Large intestine (tissue), 3 donors: ENCODE results near the gene PSMD14. TPM values are rescaled to one million over a fixed set of nuclear protein-coding genes. Genes with fewer than 3 reads are reported as not detected.
"Not testable (repeated sequence)": the region's sequence is repeated elsewhere in the genome, so short reads cannot be mapped to it uniquely, and the experiment has no call there.

Experiments used
- DNase-seq, 2 donors: peaks; one replicate each; pipeline versions ENCODE4 v3.0.0 to v3.0.0-alpha.2; 2013
- H3K27ac ChIP-seq: one replicate; pipeline ENCODE4 v1.5.1; 2013; ENCODE audit warnings: low read length
- H3K27me3 ChIP-seq: 2 replicates; pipeline ENCODE4 v1.6.1; 2013; ENCODE audit warnings: low read length; ENCODE audit not compliant: control insufficient read depth, insufficient read depth
- H3K36me3 ChIP-seq: 2 replicates; pipeline ENCODE4 v1.6.1; 2013; ENCODE audit warnings: low read length; ENCODE audit not compliant: control insufficient read depth, insufficient read depth
- H3K4me1 ChIP-seq: one replicate; pipeline ENCODE4 v1.6.1; 2013; ENCODE audit warnings: low read length; ENCODE audit not compliant: control insufficient read depth, insufficient read depth
- H3K4me3 ChIP-seq: one replicate; pipeline ENCODE4 v1.5.1; 2013; ENCODE audit warnings: low read length
- H3K9me3 ChIP-seq: one replicate; pipeline ENCODE4 v1.6.1; 2013; ENCODE audit warnings: mild to moderate bottlenecking, low read depth, low read length, moderate library complexity; ENCODE audit not compliant: control insufficient read depth
- WGBS: methylation state at CpG from one replicate; pipeline ENCODE4 v1.1.5; 2013; ENCODE audit warnings: low lambda C conversion rate; ENCODE audit not compliant: insufficient coverage; 5-methylcytosine and 5-hydroxymethylcytosine counted together
- polyA plus RNA-seq: library from polyadenylated mRNA; unstranded; fragments of 120-200 nt; gene quantifications from one replicate; pipeline ENCODE4 v1.2.1, GENCODE V29; 2013

PSMD14 gene
- polyA plus RNA-seq, 1 donor: 35.9 TPM

DNA sequence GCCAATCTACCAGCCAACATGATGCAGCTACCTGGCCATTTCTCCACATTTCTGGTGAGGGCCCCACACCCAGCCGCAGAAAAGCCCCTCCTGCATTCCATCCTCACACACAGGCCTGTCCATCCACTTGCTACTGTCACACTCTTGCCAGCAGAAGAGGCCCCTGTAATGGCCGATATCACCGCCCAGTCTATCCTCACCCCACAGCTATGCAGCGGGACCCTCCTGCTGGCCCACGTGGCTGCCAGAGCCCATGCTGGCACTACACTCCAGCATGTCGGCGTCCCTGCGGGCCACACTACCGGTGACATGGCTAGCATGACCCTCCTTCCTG, 25.9 kb upstream of the PSMD14 start:
- peaks cover 10% of the 10 kb centered on the region for H3K9me3 ChIP-seq
- H3K4me3 ChIP-seq, H3K4me1 ChIP-seq, DNase-seq, H3K36me3 ChIP-seq, H3K27me3 ChIP-seq, H3K27ac ChIP-seq: not testable (repeated sequence)
- WGBS: 52% methylated on average over 2 of the region's 9 CpGs

DNA sequence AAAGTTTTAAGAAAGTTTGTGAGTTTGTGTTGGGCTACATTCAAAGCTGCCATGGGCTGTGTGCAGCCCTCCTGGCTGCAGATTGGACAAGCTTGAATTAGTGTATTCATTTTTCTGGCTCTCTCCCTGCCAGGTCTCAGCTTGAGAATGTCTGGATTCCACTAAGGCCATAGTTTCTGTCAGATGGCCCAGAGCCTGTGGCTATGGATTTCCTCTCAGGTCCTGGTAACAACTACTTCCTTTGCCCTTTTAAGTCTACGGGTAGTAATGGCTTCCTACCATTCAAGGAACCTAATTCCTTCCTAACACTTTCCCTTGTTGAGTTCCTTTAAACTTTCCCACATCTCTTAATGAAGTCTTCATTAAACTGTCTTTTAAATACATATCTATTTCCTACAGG, 24.3 kb upstream of the PSMD14 start:
- H3K4me3 ChIP-seq: no peak overlapping the region
- H3K9me3 ChIP-seq: peaks cover 7% of the 10 kb centered on the region
- no peak overlapping the region for H3K27ac ChIP-seq
- DNase-seq: no peak
- H3K4me1 ChIP-seq: no peaks in the 10 kb centered on the region
- H3K27me3 ChIP-seq: no peaks in the 10 kb centered on the region
- WGBS: 83% methylated on average over 1 of the region's 1 CpG
- no peaks in the 10 kb centered on the region for H3K36me3 ChIP-seq

DNA sequence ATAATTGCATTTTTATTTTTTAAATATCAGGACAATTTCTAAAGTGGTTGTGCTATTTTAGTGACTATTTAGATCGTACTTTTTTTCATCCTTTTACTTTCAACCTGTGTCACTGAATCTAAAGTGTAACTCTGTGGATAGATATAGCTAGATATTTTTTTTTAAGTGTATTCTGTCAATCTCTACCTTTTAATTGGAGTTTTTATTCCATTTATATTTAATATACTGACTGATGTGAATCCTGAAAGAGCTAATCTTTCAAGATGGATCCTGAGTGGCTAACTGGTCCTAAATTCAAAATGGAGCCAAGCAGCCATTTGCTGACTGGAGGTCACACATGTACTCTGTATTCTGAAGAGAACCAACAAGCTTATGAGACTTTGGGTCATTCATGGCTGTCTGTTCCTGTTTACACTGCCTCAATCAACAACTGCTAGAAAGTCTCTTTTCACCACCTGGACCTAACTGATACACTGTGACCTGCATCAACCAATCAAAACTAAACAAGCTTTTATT, 4.6 kb upstream of the PSMD14 start:
- no peaks in the 10 kb centered on the region for H3K9me3 ChIP-seq
- peaks cover 5% of the 10 kb centered on the region for H3K27me3 ChIP-seq
- no peak for DNase-seq
- H3K4me3 ChIP-seq: no peak overlapping the region
- no peaks in the 10 kb centered on the region for H3K36me3 ChIP-seq
- no CpG with 5 or more reads among the region's 1 CpG for WGBS
- no peak overlapping the region for H3K27ac ChIP-seq
- H3K4me1 ChIP-seq: no peaks in the 10 kb centered on the region

DNA sequence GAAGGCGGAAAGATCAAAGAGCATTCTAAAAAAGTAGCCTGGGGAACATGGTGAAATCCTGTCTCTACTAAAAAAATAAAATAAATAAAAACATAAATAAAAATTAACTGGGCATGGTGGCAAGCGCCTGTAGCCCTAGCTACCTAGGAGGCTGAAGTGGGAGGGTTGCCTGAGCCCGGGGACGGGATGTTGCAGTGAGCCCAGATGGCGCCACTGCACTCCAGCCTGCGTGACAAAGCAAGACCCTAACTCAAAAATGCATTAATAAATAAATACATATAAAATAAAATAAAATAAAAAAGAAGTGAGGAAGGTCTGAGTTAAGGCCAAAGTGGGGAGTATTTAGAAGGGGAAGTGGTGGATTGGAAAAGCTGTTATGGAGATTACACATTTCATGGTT, 1.3 kb upstream of the PSMD14 start:
- 100% methylated on average over 1 of the region's 6 CpGs for WGBS
- DNase-seq: no peak
- no peak overlapping the region for H3K27ac ChIP-seq
- H3K9me3 ChIP-seq: no peaks in the 10 kb centered on the region
- no peaks in the 10 kb centered on the region for H3K27me3 ChIP-seq
- H3K4me3 ChIP-seq: no peak overlapping the region
- no peaks in the 10 kb centered on the region for H3K36me3 ChIP-seq
- no peaks in the 10 kb centered on the region for H3K4me1 ChIP-seq

DNA sequence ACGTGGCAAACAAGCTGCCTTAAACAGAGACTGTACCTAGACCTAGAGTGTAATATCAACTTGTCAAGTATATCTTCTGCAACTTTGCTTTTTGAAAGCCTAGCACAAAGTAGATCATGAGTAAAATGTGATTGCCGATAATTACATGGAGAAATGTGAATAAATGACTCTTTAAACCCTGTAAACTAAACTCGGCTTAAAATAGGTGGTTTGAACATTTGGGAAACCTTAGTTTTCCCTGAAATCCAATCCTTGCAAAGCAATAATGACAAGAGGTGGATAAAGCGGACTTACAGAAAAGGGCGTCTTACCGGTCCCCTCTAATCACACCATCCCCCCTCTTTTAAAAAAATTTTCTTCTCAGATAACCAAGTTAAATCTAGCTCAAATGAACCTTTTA, 549 bp upstream of the PSMD14 start:
- no peaks in the 10 kb centered on the region for H3K36me3 ChIP-seq
- H3K9me3 ChIP-seq: no peaks in the 10 kb centered on the region
- DNase-seq: no peak
- no peaks in the 10 kb centered on the region for H3K27me3 ChIP-seq
- 40% methylated on average over 2 of the region's 6 CpGs for WGBS
- peak overlapping the region; percentile 74 for H3K27ac ChIP-seq
- H3K4me3 ChIP-seq: peak overlapping the region; percentile 73
- H3K4me1 ChIP-seq: no peaks in the 10 kb centered on the region

DNA sequence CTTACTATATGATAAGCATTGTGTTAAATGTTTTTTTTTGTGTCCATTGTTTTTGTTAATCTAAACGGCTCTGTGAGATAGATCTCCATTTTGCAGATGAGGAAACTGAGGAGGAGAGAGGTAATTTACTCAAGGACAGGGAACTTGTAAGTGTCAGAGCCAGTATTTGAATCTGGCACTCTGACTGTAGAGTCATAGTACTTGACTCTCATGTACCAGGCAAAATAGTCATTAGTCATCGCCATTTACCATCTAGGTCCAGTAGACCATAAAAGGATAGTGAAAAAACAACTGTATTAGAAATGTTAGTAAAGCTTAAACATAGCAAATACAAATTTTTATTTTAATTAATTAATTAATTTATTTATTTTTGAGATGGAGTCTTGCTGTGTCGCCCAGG, 4.8 kb downstream of the PSMD14 start:
- Histone ChIP-seq H3K4me1 (no peaks in the 10 kb centered on the region), H3K9me3 (no peaks in the 10 kb centered on the region), H3K27ac (no peak overlapping the region), H3K27me3 (no peaks in the 10 kb centered on the region), H3K4me3 (no peak overlapping the region), H3K36me3 (no peaks in the 10 kb centered on the region)
- DNase-seq: no peak
- no CpG with 5 or more reads among the region's 3 CpGs for WGBS

DNA sequence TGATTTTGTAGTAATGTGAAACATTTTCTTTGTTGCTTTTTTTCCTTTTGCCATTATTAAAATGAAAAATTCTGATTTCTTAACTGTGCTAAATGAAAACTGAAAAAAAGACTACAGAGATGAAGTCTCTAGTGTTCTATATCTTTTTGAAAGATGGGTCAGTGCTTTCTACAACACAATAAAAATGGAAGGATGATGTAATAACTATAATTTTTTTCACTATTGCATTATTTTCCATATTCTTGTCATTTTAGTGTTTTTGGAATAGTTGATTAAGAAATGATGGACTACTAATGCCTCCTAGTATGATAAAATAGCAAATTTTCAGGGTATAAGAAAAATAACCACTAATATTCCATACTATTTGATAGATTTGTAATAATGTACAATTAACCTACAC, 7.2 kb downstream of the PSMD14 start:
- Histone ChIP-seq H3K4me1 (no peaks in the 10 kb centered on the region), H3K4me3 (no peak overlapping the region), H3K27ac (no peak overlapping the region), H3K9me3 (no peaks in the 10 kb centered on the region), H3K36me3 (no peaks in the 10 kb centered on the region), H3K27me3 (no peaks in the 10 kb centered on the region)
- no peak for DNase-seq

DNA sequence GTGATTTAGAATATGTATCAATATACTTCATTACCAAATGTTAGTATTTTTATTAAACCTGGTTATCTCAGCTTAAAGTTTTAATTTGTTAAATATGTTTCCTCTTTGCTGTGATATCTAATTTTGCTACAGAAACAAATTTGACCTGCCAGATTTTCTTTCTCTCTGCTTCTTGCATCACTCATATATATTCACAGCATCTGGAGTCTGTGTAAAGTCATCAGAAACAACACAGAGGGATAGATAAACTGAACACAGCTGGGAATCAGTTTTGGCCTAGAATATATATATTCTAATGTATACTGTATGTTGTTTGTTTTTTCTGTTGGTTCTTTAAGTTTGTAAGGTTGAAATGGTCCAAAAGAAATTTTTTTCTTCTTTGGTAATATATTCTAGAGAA, 8.5 kb downstream of the PSMD14 start:
- H3K27ac ChIP-seq: no peak overlapping the region
- no peaks in the 10 kb centered on the region for H3K4me1 ChIP-seq
- no peak for DNase-seq
- H3K9me3 ChIP-seq: no peaks in the 10 kb centered on the region
- H3K27me3 ChIP-seq: no peaks in the 10 kb centered on the region
- peaks cover 4% of the 10 kb centered on the region for H3K36me3 ChIP-seq
- H3K4me3 ChIP-seq: no peak overlapping the region

DNA sequence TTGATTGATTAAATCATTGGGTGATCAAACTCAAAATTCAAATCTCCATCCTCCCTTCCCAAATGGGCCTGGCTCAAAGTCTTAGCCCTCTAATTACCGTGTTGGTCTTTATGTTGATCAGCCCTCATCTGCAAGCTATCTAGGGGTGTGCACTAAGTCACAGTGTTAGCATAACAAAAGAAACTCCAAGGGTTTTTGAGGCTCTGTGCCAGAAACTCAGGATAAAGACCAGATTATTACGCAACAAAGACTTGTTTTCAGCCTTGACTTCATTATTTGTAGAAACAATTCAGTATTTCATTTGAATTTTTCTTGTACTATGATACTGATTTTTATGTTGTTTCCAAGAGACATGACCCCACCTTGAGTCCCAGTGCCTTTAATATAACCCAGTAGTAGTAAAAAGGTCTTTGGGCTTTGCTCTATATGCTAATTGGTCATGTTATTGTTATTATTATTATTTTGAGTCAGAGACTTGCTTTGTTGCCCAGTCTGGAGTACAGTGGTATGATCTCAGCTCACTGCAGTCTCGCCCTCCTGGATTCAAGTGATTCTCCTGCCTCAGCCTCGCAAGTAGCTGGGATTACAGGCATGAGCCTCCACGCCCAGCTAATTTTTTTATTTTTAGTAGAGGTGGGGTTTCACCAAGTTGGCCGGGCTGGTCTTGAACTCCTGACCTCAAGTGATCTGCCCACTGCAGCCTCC, 13.9 kb downstream of the PSMD14 start:
- H3K4me3 ChIP-seq: no peak overlapping the region
- WGBS: no CpG with 5 or more reads among the region's 6 CpGs
- peaks cover 19% of the 10 kb centered on the region for H3K36me3 ChIP-seq
- H3K4me1 ChIP-seq: no peaks in the 10 kb centered on the region
- no peaks in the 10 kb centered on the region for H3K27me3 ChIP-seq
- DNase-seq: no peak
- H3K9me3 ChIP-seq: no peaks in the 10 kb centered on the region
- H3K27ac ChIP-seq: no peak overlapping the region

DNA sequence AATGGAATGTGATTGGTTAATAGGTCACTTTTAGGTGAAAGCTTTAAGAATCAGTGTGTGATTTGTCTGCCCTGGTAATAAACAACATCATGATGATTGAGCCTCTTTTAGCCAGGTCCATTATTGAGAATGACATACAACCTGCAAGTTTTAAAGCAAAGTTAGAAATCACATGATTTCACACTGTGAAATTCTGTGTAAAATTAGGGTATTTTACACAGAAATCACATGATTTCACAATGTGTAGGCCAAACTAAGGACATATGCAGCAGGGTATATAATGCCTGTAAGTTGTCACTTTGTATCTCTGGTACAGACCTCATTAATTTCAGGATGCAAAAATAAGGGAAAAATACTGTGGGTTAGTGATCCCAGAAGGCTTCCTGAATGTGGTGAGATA, 16.7 kb downstream of the PSMD14 start:
- Histone ChIP-seq H3K36me3 (peaks cover 19% of the 10 kb centered on the region), H3K9me3 (no peaks in the 10 kb centered on the region)
- no peak for DNase-seq

DNA sequence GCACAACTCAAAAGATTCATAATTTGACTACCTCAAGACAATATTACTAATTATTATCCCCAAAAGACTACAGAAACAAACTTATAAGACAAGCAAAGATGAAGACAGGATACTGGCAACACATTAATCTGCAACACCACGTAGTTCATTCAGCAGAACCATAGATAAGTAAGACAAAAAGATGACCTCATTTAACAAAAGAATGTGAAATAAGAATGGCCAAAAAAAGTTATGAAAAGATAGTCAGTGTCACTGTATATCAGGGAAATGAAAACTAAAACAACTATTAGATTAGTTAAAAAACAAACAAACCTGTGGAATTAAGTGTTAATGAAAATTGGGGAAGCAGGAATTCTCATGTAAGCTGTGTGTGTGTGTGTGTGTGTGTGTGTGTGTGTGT, 19.4 kb downstream of the PSMD14 start:
- H3K4me3 ChIP-seq: no peak overlapping the region
- DNase-seq: no peak
- H3K27ac ChIP-seq: no peak overlapping the region
- no peaks in the 10 kb centered on the region for H3K27me3 ChIP-seq
- H3K36me3 ChIP-seq: peaks cover 7% of the 10 kb centered on the region
- H3K9me3 ChIP-seq: no peaks in the 10 kb centered on the region
- H3K4me1 ChIP-seq: no peaks in the 10 kb centered on the region
- 92% methylated on average over 1 of the region's 1 CpG for WGBS

More for the DNA sequence above, 16.7 kb downstream of the PSMD14 start:
- Histone ChIP-seq H3K4me3 (no peak overlapping the region), H3K27me3 (no peaks in the 10 kb centered on the region), H3K4me1 (no peaks in the 10 kb centered on the region), H3K27ac (no peak overlapping the region)
